HG02938 (cell line): ENCODE data around the gene TNFRSF1B.

Experiments
- ATAC-seq: cut with Tn5 transposase; IDR thresholded peaks from one replicate; pipeline ENCODE4 v1.9.1; 2021; ENCODE audit warnings: mild to moderate bottlenecking, moderate library complexity; ENCODE audit not compliant: unreplicated experiment

TNFRSF1B gene

GRCh38 chr1:12166834-12167492 lies at the start of gene TNFRSF1B:
Gene TNFRSF1B (plus strand): TSS chr1:12166991. CDS start chr1:12167092, 101 bp downstream.
- peak; percentile 47 for ATAC-seq

- no peak for ATAC-seq
These were observed 45.4 kb upstream of the TNFRSF1B start for GRCh38 chr1:12121212-12122003.

DNA sequence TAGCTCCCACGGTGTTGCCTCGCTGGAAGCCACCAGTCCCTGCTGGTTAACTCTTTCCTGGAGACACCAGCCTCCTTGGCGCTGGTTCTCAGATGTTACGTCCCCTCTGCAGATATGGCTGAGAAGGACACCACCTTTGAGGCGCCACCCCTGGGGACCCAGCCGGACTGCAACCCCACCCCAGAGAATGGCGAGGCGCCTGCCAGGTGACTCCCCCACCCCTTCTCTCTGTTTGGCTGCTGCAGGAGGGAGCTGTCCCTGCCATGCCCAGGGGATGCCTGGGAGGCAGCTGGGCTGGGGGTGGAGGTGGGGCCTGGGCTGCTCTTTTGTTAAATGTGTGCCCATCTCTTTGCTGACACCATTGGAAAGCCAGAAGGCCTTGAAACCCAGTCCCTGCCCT lies 43.6 kb upstream of the TNFRSF1B start:
- ATAC-seq: no peak

DNA sequence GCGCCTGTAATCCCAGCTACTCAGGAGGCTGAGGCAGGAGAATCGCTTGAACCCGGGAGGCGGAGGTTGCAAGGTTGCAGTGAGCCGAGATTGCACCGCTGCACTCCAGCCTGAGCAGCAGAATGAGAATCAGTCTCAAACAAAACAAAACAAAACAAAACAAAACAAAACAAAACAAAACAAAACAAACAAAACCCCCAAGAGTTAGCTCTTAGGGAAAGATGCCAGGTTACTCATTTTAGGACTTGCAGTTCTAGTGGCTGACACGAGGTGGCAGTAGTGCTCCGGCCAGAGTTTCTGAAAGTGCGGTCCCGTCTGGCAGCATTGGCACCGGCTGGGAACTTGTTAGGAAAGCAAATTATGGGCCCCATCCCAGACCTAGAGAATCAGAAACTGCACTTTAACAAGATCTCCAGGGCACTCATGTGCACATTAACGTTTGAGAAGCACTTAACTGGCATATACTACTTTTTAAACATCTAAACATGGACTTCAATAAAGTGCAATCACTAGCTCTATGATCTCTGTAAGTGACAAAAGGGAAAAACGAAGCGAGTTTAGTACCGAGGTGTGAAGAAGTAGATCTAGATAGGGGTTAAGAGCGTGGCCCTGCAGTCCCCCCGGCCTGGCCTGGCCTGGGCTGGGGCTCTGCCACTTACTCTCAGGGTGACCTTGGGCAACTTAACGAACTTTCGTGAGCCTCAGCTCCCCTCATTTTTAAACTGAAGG lies 41.9 kb upstream of the TNFRSF1B start:
- no peak for ATAC-seq

- ATAC-seq: no peak
These were observed 41.1 kb upstream of the TNFRSF1B start for GRCh38 chr1:12125422-12126355.

GRCh38 chr1:12126781-12127180 lies 40.0 kb upstream of the TNFRSF1B start:
- no peak for ATAC-seq

DNA sequence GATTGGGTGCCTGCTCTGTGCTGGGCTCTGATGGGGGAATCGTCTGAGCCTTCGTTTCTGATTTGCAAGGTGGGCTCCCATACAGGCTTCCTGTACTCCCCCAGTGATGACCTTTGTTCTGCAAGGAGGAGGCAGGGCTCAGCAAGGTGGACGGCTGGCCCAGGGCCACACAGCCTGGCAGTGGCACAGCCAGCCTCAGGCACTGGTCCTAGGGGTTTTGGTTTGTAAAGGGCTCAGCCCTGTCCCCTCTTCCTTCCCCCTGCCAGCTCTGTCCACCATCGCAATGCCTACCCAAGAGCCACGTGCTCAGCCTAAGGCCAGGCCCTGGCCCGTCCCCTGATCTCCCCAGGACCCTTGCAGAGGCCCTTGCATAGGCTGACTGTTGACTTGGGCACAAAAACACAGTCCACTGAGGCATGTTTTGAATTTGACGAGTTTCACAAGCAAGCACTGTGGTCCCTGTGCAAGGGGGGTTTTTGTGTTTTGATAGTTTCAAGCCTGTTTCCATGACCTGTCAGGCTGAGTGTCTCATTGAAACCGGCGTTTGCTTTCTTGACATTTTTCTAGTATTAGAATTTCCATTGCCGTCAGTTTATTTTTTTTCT lies 39.5 kb upstream of the TNFRSF1B start:
- ATAC-seq: no peak

DNA sequence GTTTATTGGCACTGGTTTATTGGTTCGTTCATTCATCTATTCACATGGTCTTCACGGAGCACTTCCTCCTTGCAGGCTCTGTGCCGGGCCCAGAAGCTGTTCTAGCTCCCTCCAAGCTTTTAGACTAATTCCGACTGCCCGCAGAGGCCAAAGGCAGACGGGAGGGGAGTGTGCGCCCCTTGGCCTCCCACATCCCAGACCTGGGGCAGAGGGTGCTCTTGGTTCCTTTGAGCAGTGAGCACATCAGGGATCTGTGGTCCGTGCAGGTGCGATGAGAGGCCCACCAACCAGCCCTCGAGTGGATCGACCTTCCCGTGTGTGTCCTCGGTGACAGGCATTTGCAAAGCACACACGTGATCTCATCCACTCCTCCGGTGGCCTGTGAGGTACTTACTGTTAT lies 38.7 kb upstream of the TNFRSF1B start:
- no peak for ATAC-seq

- no peak for ATAC-seq
These were observed 37.2 kb upstream of the TNFRSF1B start for GRCh38 chr1:12129624-12130023.

GRCh38 chr1:12130466-12131130 lies 36.2 kb upstream of the TNFRSF1B start:
- no peak for ATAC-seq

GRCh38 chr1:12132078-12132477 lies 34.7 kb upstream of the TNFRSF1B start:
- no peak for ATAC-seq

DNA sequence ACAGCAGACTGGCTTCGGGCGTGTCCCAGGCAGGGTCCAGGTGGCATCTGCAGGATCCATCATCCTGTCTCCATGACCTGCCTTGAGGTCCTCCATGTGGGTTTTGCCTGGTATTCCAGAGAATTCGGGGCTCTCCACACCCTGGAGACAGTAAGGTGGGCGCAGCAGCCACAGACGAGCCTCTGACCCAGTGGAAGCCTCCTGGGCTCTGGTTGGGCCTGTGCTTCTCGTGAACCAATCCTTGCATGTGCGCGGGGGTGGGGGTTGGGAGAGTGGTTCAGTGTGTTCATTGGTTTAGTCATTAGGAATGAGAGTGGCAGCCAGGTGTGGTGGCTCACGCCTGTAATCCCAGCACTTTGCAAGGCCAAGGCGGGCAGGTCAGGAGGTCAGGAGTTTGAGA lies 32.1 kb upstream of the TNFRSF1B start:
- no peak for ATAC-seq

GRCh38 chr1:12135612-12136011 lies 31.2 kb upstream of the TNFRSF1B start:
- ATAC-seq: no peak

DNA sequence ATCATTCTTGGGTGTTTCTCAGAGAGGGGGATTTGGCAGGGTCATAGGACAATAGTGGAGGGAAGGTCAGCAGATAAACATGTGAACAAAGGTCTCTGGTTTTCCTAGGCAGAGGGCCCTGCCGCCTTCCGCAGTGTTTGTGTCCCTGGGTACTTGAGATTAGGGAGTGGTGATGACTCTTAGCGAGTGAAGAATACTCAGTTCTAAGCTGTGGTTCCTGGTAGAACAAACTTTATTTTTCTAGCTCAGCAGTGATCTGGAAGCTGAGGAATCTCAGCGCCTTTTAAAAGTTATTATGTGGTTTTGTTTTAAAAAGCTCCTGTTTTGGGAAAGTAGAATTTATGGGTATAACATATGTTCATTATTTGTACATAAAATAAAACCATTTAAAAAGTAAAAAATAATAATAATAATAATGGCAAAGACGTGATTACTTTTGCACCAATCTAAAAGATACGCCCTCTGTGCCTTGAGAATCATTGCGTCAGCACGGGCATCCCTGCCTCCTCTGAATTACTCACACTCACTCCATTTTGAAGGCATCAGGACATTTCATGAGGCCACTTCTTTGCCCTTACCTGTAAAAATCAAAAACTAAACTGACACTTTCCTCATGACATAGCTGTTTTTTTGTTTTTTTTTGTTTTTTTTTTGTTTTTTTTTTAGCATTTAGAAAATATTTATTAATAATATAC lies 29.7 kb upstream of the TNFRSF1B start:
- ATAC-seq: no peak

- no peak for ATAC-seq
These were observed 28.3 kb upstream of the TNFRSF1B start for GRCh38 chr1:12138196-12139168.

- ATAC-seq: no peak
These were observed 26.8 kb upstream of the TNFRSF1B start for GRCh38 chr1:12140016-12140415.

DNA sequence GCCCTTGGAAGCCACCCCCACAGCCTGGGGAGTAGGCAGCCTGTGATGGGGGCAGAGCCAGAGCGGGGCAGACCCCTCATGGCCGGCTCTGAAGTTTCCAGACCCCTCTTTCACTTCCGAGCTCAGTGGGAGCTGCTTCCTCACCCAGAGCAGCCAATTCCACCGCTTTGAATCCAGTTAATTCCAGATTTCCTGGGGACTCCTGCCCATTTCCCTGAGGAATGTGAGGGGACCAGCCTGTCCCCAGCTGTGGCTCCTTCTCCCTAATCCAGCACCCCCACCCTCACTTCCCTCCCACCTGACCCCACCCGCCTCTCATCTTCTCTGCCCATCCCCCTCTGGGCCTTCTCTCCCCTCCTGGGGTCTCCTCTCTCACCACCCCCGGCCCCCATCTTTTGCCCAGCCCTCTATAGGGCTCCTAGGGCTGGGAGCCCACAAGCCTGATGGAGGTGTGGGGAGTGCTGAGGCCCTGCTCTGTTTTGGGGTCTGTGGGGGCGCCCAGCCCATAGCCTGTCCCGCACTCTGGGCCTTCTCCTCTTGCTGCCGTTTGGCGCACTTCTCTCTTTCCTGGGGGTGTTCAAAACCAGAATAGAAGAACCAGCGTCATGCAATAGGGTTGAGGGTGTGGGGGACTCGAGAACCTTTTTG lies 26.2 kb upstream of the TNFRSF1B start:
- ATAC-seq: no peak
